Activated T-cell treated with anti-CD3 and anti-CD28 coated beads, Interleukin-2, amount 50 U/mL, for 1 hour (primary cell): Measurements from ENCODE around the gene TMA16.
A peak's percentile ranks its signal among the peaks of the same experiment; 100 is the strongest.
"Not testable (repeated sequence)": the region's sequence is repeated elsewhere in the genome, so short reads cannot be mapped to it uniquely, and the experiment has no call there.

Source experiments
- DNase-seq: peaks from one replicate; pipeline ENCODE4 v3.0.0-alpha.2; 2020

TMA16 gene

GRCh38 chr4:163494360-163495241, at the start of gene TMA16:
TMA16 (plus strand) TSS chr4:163494690; CDS start chr4:163494802, 112 bp downstream.
- DNase-seq = peak; percentile 81

GRCh38 chr4:163447023-163447422, 47.5 kb upstream of the TMA16 start:
- DNase-seq = not testable (repeated sequence)

- DNase-seq = no peak
These were observed 47.0 kb upstream of the TMA16 start for GRCh38 chr4:163447481-163447880.

GRCh38 chr4:163448540-163449203, 45.8 kb upstream of the TMA16 start:
- no peak for DNase-seq

GRCh38 chr4:163462556-163462955, 31.9 kb upstream of the TMA16 start:
- DNase-seq = no peak

GRCh38 chr4:163467082-163467770, 27.3 kb upstream of the TMA16 start:
- DNase-seq = no peak

- no peak for DNase-seq
These were observed 24.1 kb upstream of the TMA16 start for GRCh38 chr4:163470391-163470790.

GRCh38 chr4:163473130-163473529, 21.4 kb upstream of the TMA16 start:
- DNase-seq = no peak

- DNase-seq = no peak
These were observed 20.9 kb upstream of the TMA16 start, which contains the start of gene TKTL2 for GRCh38 chr4:163473576-163473975. TKTL2 (minus strand) TSS chr4:163473754; CDS start chr4:163473734, 20 bp downstream.

- no peak for DNase-seq
These were observed 20.5 kb upstream of the TMA16 start for GRCh38 chr4:163474027-163474426.

- no peak for DNase-seq
These were observed 17.6 kb upstream of the TMA16 start for GRCh38 chr4:163476761-163477438.

GRCh38 chr4:163482190-163482589, 12.3 kb upstream of the TMA16 start:
- no peak for DNase-seq

GRCh38 chr4:163484906-163485305, 9.6 kb upstream of the TMA16 start:
- DNase-seq = peak; percentile 35

- no peak for DNase-seq
These were observed 8.9 kb upstream of the TMA16 start for GRCh38 chr4:163485589-163485988.

GRCh38 chr4:163486321-163486720, 8.2 kb upstream of the TMA16 start:
- DNase-seq = no peak

- DNase-seq = no peak
These were observed 4.6 kb upstream of the TMA16 start for GRCh38 chr4:163489929-163490328.

- no peak for DNase-seq
These were observed 1.5 kb upstream of the TMA16 start for GRCh38 chr4:163492951-163493504.

GRCh38 chr4:163493643-163494359, 689 bp upstream of the TMA16 start:
- DNase-seq = no peak

- DNase-seq = no peak
These were observed 1.4 kb downstream of the TMA16 start for GRCh38 chr4:163495900-163496299.

GRCh38 chr4:163500586-163500985, 6.1 kb downstream of the TMA16 start:
- DNase-seq = no peak

- DNase-seq = no peak
These were observed 10.9 kb downstream of the TMA16 start for GRCh38 chr4:163505374-163505773.

- no peak for DNase-seq
These were observed 20.7 kb downstream of the TMA16 start for GRCh38 chr4:163515198-163515597.
